ENCODE data around the gene PDE6C.

DNA sequence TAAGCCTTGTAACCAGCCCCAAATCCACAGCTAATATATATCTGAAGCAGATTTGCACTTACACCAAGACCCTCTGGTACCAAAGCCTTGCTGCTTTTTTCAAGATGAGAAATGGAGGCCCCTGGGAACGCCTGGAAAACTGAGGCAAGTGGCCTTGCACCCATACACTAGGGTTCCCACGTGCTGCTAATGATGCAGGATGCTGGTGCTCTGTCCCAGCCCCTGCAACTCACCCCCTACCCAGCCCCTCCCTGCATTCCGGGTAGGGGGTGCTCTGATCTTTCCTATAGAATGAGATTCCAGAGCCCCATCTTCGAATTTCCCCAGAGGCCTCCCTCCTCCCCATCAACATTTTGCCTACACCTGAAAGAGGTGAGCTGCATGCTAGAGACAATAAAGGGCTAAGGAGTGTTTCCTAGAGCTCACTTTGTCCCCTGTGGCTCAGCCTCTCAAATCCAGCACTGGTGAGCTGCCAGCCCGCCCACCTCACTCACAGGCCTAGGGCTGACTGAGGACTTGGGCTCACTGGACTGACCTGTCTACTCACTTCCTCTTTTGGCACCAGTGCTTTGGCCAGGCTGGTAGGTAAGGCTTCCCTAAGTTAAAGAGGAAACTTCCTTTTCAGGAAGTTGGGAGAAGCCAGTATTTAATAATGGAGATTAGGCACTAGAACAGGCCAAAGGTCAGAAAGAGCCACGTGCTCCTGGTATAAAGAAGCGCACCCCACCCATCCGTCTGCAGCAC is 21.1 kb upstream of the PDE6C start:
- TF ChIP-seq CTCF (IDR thresholded peaks at IDR 0.05) (no peak), POLR2AphosphoS5 (IDR thresholded peaks at IDR 0.05; ENCODE audit: low read depth, low read length) (no peak), TCF7L2 (IDR thresholded peaks at IDR 0.05; ENCODE audit: low read depth, low read length) (no peak)

Data from Panc1 (cell line).